LNCaP clone FGC (cell line): ENCODE measurements around the gene CBL.

ENCODE experiments used
- DNase-seq: peaks from one replicate; pipeline ENCODE4 v3.0.0-alpha.2; 2011; ENCODE audit warnings: low read depth
- H3K4me3 ChIP-seq: 2 replicates; pipeline ENCODE4 v1.5.1; 2011; ENCODE audit warnings: mild to moderate bottlenecking, low read depth, low read length, control low read depth
- CTCF ChIP-seq: IDR thresholded peaks from 2 replicates; pipeline ENCODE4 v1.5.1; 2012; ENCODE audit warnings: mild to moderate bottlenecking; ENCODE audit not compliant: control insufficient read depth, insufficient read depth; ENCODE audit errors: extremely low read depth

CBL gene

GRCh38 chr11:119202554-119202953 is 3.6 kb upstream of the CBL start:
- DNase-seq: no peak

GRCh38 chr11:119204066-119204465 is 2.1 kb upstream of the CBL start:
- DNase-seq: no peak
- H3K4me3 ChIP-seq: no peak overlapping the region
- no peak for TF ChIP-seq CTCF

More at GRCh38 chr11:119202554-119202953, 3.6 kb upstream of the CBL start:
- H3K4me3 ChIP-seq: no peak overlapping the region
- no peak for TF ChIP-seq CTCF

GRCh38 chr11:119205080-119205479 is 1.1 kb upstream of the CBL start:
- no peak overlapping the region; the same call in 1 of the 2 replicates for H3K4me3 ChIP-seq
- TF ChIP-seq CTCF: no peak
- DNase-seq: no peak

GRCh38 chr11:119206511-119207414 is 624 bp downstream of the CBL start:
- H3K4me3 ChIP-seq: peak overlapping the region; percentile 86
- TF ChIP-seq CTCF: no peak
- no peak for DNase-seq

DNA sequence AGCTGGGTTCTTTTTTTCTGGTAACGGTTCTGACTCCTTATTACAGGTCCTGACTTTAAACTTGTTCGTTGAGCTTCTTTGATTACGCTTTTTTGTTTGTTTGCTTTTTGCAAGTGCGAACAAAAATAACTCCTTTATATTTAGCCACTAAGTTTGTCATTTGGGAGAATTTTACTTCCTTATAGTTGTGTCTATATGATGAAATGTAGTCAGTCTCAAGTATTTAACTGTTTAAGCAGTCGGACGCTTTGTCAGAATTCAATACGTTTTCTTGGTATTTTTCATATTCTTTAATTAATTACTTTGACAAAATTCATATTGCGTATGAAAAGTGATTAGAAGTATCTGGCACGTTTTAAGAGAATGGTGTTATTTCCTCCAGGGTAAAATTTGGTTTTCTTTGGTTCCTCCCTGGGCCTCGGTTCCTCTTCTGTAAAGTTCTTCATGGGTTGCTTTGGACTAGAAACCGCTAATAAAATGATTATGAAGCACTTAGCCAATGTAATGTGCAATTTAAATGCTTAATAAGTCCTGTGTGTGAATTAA is 1.3 kb downstream of the CBL start:
- H3K4me3 ChIP-seq: peak overlapping the region; percentile 86
- no peak for DNase-seq
- TF ChIP-seq CTCF: no peak

DNA sequence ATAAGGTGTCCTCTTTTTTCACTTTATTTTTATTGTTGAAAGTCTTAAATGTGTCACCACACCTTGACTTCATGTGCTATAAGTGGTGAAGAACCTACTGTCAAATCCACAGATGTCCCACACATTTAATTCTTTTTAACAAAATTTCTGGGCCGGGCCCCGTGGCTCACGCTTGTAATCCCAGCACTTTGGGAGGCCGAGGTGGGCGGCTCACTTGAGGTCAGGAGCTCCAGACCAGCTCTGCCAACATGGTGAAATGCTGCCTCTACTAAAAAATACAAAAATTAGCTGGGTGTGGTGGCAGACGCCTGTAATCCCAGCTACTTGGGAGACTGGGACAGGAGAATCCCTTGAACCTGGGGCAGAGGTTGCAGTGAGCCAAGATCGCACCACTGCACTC is 3.0 kb downstream of the CBL start:
- DNase-seq: no peak
- H3K4me3 ChIP-seq: no peak overlapping the region

More for the DNA sequence above, 3.0 kb downstream of the CBL start:
- TF ChIP-seq CTCF: no peak
